GM23338 (cell line): ENCODE measurements around the gene CYP1B1.

Source experiments
- CREB1 ChIP-seq: fragments of 250-450 bp; sonication (Bioruptor Pico); IDR thresholded peaks from 2 replicates; pipeline ENCODE4 v1.5.0; 2020; ENCODE audit warnings: low read depth, mild to moderate bottlenecking, moderate library complexity
- EZH2 ChIP-seq: fragments of 200-600 bp; sonication (generic); IDR thresholded peaks from one replicate; pipeline ENCODE4 v1.8.0; 2017; ENCODE audit warnings: antibody characterized with exemption, mild to moderate bottlenecking, low read depth; ENCODE audit not compliant: unreplicated experiment
- EZH2phosphoT487 ChIP-seq: fragments of 200-600 bp; sonication (generic); IDR thresholded peaks from one replicate; pipeline ENCODE4 v1.8.1; 2018; ENCODE audit warnings: antibody characterized with exemption; ENCODE audit not compliant: unreplicated experiment
- JUNB ChIP-seq: IDR thresholded peaks from one replicate; pipeline ENCODE4 v1.6.1; 2016; ENCODE audit warnings: antibody characterized with exemption; ENCODE audit not compliant: unreplicated experiment
- POLR2AphosphoS5 ChIP-seq: IDR thresholded peaks from 2 replicates; pipeline ENCODE4 v1.6.1; 2016; ENCODE audit warnings: antibody characterized with exemption, low read depth
- ZNF114 ChIP-seq: fragments of 250-450 bp; sonication (Bioruptor Pico); IDR thresholded peaks from 2 replicates; pipeline ENCODE4 v1.5.0; 2020; ENCODE audit warnings: mild to moderate bottlenecking, moderate library complexity
- TF ChIP-seq, protein P1 (sequence below): IDR thresholded peaks from one replicate; pipeline ENCODE4 v1.6.1; 2018; ENCODE audit warnings: antibody characterized with exemption; ENCODE audit not compliant: unreplicated experiment
- TF ChIP-seq, protein P2 (sequence below), 2 experiments: fragments of 200-600 bp in 1 of 2; sonication (generic) in 1 of 2; conservative IDR thresholded peaks; 2 replicates each; pipeline versions ENCODE4 v1.5.1 to v1.6.1; 2016 to 2017; ENCODE audit warnings: antibody characterized with exemption in 2 of 2, low read depth in 2 of 2, mild to moderate bottlenecking in 2 of 2, moderate library complexity in 1 of 2

DNA sequence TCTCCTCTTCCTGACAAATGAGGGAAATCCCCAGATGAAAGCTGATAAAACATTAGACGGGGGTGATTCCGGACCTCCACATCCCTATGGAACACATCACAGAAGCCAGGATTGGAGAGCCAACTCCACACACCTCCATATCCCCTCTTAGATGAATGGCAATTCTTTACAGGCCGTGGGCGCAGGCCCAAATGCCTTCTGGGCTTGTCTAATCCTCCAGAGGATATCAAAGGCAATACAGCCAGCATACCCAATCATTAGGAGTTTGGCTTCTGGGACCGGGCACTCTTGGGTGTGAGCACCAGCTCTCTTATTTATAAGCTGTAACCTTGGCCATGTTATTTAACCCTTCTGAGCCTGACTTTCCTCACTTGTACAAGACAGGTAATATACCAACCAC, 15.0 kb upstream of the CYP1B1 start:
- TF ChIP-seq JUNB (no peak), CREB1 (CRISPR knock-in tag) (no peak), EZH2 (no peak), POLR2AphosphoS5 (no peak), EZH2phosphoT487 (no peak), ZNF114 (CRISPR knock-in tag) (no peak)
- TF ChIP-seq, protein P1, sequence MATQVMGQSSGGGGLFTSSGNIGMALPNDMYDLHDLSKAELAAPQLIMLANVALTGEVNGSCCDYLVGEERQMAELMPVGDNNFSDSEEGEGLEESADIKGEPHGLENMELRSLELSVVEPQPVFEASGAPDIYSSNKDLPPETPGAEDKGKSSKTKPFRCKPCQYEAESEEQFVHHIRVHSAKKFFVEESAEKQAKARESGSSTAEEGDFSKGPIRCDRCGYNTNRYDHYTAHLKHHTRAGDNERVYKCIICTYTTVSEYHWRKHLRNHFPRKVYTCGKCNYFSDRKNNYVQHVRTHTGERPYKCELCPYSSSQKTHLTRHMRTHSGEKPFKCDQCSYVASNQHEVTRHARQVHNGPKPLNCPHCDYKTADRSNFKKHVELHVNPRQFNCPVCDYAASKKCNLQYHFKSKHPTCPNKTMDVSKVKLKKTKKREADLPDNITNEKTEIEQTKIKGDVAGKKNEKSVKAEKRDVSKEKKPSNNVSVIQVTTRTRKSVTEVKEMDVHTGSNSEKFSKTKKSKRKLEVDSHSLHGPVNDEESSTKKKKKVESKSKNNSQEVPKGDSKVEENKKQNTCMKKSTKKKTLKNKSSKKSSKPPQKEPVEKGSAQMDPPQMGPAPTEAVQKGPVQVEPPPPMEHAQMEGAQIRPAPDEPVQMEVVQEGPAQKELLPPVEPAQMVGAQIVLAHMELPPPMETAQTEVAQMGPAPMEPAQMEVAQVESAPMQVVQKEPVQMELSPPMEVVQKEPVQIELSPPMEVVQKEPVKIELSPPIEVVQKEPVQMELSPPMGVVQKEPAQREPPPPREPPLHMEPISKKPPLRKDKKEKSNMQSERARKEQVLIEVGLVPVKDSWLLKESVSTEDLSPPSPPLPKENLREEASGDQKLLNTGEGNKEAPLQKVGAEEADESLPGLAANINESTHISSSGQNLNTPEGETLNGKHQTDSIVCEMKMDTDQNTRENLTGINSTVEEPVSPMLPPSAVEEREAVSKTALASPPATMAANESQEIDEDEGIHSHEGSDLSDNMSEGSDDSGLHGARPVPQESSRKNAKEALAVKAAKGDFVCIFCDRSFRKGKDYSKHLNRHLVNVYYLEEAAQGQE, result no peak
- TF ChIP-seq, protein P2, sequence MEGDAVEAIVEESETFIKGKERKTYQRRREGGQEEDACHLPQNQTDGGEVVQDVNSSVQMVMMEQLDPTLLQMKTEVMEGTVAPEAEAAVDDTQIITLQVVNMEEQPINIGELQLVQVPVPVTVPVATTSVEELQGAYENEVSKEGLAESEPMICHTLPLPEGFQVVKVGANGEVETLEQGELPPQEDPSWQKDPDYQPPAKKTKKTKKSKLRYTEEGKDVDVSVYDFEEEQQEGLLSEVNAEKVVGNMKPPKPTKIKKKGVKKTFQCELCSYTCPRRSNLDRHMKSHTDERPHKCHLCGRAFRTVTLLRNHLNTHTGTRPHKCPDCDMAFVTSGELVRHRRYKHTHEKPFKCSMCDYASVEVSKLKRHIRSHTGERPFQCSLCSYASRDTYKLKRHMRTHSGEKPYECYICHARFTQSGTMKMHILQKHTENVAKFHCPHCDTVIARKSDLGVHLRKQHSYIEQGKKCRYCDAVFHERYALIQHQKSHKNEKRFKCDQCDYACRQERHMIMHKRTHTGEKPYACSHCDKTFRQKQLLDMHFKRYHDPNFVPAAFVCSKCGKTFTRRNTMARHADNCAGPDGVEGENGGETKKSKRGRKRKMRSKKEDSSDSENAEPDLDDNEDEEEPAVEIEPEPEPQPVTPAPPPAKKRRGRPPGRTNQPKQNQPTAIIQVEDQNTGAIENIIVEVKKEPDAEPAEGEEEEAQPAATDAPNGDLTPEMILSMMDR (conservative IDR thresholded peaks at IDR 0.05; ENCODE audit: low read depth in 2 of 2), result no peak
